GM18519 (cell line): ENCODE data around the gene OR7D2.

Experiments
- ATAC-seq: cut with Tn5 transposase; IDR thresholded peaks from one replicate; pipeline ENCODE4 v1.9.1; 2021; ENCODE audit warnings: mild to moderate bottlenecking, moderate library complexity; ENCODE audit not compliant: unreplicated experiment, low FRiP score

OR7D2 gene

DNA sequence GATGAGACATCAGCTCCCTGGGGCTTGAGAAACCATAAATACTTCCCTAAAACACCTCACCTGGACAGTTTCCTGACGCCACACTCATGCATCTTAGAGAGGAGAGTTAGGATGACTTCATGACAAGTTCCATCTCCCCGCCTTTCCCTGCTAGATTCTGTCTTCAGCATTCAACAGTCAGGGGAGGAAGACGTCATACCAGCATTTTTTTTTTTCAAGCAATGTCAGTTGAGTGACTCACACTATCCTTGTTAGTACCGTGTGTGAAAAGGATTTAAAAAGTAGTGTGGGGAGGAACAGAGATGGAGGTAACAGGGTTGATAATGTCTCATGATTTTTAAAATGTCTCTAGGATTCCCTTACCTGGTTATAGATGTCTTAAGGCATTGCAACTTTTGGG is at the start of gene OR7D2:
Gene OR7D2, plus strand, starts transcription at position 79 of the 400 bp plus-strand sequence. CDS start 6,803 bp downstream, outside the sequence.
- ATAC-seq: no peak

DNA sequence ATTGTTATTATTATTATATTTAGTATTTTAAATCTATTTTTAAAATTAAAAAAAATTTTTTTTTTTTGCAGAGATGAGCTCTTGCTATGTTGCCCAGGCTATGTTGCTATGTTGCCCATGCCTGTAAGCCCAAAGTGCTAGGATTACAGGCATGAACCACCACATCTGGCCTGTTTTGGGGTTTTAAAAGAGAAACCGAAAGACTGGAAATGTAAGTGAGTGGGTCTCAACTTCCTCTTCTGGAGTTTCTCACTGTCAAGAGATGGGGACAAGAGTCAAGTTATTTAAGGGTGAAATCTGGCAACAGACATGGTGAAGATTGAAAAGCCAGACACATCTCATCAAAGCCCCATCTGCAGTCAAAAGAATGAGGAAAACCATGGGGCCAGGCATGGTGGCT is 47.8 kb upstream of the OR7D2 start:
- no peak for ATAC-seq

DNA sequence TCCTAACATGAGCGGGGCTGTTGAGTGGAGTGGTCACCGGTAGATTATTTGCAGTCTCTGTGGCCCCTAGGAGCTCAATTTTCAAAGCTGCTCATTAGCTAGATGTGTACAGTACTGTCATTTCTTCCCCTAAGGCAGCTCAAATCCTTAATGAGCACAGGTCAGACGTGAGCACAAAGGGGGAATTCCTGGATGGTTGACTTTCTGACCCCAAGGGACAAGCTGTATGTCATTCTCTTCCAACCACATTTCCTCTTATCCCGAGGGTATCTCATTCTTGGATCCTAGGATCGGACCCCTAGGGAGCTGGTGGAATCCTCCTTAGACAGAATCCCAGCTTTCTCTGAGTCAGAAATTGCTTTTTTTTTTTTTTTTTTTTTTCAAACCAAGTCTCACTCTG is 46.4 kb upstream of the OR7D2 start:
- ATAC-seq: no peak

DNA sequence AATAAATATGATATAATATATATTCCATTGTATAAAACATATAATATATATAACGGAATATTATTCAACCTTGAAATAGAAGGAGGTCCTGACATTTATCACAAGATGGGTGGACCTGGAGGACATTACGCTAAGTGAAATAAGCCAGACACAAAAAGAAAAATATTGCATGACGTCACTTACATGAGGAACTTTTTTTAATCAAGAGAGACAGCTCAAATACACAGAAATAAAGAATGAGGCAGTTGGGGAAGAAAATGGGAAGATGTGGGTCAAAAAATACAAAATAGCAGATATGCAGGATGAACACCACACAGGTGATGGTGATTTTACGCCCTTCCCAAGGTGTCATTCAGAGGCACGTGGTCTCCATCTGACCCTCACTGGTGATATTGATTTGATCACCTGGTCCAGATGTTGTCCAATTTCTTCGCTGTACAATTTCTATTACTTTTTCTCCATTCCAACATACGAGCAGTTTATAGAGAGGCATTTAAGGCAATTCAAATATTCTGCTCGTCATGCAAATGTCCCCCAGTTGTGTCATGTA is 39.1 kb upstream of the OR7D2 start:
- no peak for ATAC-seq

DNA sequence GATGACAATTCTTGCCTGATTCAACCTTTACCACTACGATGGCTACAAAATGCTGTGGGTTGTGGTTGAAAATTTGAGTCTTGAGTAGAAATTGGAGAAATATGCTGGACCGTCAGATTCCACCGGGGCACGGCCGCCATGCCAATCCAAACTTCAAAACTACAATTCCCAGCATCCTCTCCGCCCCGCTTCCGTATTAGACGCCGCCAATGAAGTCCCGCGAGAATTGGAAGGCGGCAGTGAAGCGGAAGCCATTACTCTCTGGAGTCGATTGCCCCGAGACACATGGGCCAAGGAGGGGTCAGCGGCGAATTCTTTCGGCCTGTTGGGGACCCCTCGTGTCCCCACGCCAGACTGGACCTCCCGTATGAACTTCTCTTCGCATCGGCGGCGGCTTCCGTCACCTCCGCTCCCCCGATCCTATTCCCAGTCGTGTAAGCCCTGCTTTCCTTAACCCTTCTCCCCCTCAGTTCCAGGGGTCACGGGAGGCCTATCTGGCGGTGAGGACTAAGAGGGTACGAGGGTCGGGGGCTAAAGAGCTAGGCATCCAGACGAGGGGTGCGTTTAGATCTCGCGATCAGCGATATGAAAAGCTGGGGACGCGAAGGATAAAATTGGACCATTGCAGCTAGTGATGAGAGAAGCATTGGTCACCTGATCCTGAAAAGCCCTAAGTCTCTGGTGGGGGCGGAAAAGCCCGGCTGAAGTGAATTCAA is 38.5 kb upstream of the OR7D2 start, which contains the start of gene ZNF317:
Gene ZNF317, plus strand, starts transcription at position 239 of the 716 bp plus-strand sequence. CDS start 15,620 bp downstream, outside the sequence.
- no peak for ATAC-seq

DNA sequence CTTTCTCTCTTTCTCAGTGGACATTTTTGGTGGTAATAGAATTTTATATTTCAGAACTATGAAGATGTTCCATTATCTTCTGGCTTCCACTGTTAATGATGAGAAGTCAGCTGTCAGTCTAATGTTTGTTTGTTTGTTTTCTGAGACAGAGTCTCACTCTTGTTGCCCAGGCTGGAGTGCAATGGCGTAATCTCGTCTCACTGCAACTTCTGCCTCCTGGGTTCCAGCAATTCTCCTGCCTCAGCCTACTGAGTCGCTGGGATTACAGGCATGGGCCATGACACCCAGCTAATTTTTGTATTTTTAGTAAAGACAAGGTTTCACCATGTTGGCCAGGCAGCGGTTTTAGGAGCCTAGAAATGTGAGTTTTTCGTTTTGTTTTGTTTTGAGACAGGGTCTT is 33.9 kb upstream of the OR7D2 start:
- no peak for ATAC-seq

DNA sequence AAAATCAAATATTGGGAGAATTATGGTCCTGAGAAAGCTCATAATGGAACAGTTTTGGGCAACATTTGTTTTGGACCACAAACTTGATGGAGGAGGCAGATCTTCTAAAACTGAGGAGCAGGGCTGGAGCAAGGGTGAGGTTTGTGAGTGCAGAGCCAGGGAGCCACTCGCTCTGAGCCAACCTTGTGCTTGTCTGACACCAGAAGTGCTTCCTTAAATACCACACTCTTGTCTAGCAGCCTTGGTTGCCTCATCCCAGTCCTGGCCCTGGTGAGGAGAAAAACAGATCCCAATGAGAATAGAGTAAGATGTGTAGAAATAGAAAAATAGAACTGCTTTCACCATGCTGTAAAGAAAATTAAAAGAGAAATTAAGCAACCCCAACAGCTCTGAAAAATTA is 31.9 kb upstream of the OR7D2 start:
- no peak for ATAC-seq

DNA sequence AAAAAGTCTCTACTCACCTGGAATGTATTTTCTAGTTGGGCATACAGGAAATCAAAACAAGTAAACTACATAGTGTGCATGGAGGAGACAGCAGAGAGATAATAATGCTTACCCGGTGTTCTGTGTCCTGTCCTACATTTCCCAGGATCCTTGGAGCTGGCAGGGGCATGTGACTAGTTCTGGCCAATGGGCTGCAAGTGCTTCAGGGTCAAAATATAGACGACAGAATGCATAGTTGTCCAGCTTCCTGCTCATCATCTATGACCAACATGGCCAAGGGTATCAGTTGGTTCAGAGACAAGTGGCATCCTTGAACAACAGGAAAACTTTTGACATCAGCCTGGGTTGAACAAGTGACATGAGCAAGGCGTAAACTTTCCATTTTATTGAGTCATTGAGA is 30.1 kb upstream of the OR7D2 start:
- no peak for ATAC-seq

DNA sequence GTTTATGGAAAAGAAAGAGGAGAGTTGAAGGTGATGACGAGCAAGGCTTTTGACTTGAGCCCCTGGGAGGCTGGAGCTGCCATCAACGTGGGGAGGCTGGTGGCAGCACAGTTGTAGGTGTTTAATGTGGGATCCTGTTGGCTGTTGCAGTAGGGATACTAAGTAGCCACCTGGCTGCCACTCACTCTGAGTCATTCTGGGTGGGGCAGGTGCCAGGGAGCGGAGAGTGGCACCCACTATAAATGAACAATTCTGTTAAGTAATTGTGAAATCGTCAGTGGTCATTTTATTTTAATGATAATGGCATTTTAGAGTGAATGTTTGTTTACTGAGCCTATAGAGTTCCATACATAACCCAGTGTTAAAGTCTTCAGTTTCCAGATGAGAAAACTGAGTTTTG is 28.8 kb upstream of the OR7D2 start:
- ATAC-seq: no peak

DNA sequence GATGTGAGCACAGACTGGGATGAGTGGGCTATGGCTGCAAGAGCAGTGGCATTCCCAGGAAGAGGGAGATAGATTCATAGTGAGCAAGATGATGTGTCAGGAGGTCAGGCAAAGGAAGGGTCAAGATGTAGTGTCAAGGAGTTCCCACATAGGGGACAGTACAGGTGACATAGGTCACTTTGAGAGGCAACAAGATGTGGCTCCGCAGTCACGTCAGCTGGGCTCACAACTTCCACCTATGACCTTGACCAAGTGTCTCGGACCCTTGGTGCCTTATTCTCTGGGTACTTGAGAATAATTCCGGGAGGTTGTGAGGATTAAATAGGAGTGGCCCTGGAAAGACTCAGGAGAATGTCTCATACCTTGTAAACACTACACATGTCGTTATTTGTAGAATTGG is 28.1 kb upstream of the OR7D2 start:
- ATAC-seq: no peak

DNA sequence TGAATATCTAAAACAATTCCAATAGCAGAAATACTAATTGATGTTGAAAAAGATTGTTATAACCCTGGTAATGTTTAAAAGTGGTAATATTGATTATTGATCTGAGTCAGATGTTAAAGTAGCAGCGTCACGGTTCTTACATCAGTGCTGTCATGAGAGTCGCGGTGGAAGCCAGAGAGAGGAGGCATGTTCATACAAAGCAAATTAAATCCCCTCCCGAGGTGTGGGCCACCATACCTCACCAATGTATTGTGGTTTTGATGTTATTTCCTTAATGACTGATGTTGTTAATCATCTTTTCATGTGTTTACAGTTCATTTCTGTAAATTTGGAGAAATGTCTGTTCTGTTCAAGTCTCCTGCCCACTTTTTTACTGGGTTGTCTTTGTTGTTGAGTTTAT is 27.4 kb upstream of the OR7D2 start:
- ATAC-seq: no peak

DNA sequence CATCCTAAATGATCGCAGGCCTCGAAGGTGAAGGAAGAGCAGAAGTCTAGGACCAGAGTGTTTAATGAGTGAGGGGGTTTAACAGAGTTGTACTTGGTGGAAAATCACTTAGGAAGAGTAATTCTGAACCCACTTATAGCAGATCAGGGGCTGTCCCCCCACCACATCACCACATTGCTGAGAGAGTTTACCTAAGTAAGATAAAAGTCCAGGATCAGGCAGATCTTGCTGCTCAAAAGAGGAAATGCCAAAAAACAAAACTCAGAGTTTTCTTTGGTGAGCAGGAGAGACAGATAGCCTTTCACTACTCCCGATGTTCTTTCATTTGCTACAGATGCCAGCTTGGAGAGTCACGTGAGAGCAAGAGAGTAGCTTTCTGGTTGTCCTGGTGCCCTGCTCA is 23.2 kb upstream of the OR7D2 start:
- no peak for ATAC-seq

DNA sequence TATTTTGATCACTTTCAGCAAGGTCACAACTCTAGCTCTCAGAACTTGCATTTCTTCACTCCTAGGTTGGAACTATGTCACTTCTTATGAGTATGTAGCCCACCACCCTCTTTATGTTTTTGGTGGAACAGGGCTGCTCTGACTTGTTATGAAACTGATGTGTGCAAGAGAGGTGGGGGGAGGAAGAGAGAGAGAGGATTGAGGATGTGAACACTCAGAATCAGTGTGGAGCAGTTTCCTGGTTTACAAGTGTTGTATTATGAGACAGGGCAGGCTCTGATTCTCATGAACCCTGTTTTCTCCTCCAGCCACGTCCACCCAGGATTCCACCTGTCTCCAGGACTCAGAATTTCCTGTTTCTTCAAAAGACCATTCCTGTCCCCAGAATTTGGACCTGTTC is 22.5 kb upstream of the OR7D2 start:
- ATAC-seq: no peak

DNA sequence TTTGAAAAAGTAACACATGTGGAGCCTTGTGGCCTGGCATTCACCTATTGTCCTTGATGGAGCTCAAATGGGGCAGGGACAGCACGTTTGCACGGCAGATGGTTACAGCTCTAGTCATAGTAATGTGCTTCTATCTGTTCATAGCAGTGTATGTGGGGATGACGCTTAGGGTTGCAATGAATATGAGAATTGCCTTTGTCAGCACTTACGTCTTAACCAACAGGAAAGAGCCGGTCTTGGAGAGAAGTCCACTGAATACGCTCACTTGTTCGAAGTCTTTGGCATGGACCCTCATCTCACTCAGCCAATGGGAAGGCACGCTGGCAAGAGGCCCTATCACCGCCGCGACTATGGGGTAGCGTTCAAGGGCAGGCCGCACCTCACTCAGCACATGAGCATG is 18.9 kb upstream of the OR7D2 start:
- no peak for ATAC-seq

DNA sequence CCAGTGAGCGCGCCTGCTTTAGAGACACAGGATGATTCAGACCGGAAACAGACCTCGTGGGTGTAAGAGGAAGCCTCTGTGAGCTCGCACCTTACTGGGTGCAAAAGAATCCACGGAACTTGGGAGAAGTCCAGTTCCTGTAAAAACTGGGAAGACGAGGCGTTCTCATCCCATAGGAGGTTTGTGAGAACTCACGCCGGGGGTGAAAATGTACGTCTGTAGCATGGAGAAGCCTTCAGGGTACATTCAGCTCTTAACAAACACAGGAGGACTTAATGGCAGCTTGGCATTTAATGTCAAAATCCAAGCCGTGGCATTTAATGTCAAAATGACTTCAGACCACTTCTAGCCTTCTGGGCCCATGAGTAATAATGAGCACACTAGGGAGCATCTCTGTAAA is 17.4 kb upstream of the OR7D2 start:
- ATAC-seq: no peak

DNA sequence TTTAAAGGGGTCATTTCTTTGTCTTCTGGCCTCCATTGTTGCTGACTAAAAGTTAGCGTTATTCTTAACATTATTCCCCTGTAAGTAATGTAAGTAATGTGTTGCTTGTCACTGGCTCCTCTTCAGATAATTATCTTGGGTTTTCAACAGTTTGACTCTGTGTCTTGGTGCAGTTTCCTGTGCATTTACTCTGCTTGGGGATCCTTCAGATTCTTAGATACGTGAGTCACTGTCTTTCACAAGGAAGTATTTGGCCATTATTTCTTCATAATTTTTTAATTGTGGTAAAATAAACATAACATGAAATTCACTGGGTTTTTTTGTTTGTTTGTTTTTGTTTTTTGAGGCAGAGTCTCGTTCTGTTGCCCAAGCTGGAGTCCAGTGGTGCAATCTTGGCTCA is 13.5 kb upstream of the OR7D2 start:
- ATAC-seq: no peak

DNA sequence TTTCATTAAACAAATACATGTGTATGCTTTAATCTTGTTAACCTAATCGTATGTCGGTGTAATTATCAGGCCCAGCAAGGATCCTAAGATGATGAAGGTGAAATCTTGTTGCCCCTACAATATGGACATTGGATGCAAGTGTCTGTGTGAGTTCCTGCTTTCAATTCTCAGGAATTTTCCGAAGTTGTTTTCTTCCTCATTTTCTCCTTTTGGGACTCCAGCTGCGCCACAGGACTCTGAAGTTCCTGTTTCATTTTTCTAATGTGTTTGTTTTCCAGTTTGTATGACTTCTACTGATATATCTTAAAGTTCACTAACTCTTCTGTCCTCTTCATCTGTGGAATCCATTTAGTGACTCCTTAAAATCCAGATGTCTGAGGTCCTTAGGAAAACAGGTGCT is 11.9 kb upstream of the OR7D2 start:
- no peak for ATAC-seq

DNA sequence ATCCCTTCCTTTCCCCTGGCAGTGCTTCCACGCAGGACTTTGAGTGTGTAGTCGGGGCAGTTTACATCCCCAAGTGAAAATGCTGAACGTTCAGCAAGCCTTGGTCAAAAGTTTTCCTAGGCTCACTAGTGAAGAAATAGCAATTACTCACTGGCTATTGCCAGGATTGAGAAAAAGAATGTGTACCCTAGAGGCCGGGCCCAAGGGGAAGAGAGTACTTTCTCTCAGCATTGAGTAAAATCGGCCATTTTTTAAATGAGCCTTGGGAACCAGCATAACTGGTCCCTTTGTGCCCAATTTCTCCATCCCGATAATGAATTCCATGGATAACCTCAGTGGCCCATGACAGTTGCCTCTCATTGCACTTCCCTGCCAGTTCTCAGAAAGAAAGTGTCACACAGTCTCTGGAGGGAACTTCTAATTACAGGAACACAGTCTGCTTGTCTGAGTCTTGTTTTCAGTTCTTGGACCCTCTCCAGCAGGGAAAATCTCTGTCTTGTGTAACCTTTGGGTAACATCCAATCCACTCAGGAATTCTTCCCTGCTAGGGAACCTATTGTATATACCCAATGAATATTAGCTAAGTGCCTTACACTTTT is 7.3 kb upstream of the OR7D2 start:
- ATAC-seq: no peak

DNA sequence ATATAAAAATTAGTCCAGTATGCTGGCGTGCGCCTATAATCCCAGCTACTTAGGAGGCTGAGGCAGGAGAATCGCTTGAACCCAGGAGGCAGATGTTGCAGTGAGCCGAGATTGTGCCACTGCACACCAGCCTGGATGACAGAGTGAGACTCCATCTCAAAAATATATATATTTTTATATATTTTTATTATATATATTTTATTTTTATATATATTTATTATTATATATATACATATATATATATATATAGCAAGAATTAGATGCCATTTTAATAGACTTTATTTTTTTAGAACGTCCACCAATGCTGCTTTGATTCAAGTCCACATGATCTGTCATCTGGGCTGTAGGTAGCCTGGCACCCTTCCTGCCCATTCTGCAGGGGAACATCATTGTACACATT is 3.5 kb upstream of the OR7D2 start:
- no peak for ATAC-seq

DNA sequence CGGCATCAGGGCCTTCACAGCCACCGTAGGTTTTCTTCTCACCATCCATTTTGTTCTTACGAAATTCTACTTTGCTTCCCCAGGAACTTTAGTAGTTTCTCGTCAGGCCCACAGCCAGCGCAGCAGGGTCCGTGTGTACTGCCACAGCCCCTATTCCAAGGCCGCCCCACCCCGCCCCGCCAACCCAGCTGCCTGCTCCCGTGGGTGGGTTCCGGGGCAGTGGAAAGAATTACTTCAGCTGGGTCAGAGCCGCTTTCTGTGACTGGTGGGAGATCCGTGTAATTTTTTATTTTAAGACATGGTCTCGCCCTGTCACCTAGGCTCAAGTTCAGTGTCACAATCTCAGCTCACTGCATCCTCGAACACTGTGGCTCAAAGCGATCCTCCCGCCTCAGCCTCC is 4.2 kb downstream of the OR7D2 start:
- no peak for ATAC-seq

DNA sequence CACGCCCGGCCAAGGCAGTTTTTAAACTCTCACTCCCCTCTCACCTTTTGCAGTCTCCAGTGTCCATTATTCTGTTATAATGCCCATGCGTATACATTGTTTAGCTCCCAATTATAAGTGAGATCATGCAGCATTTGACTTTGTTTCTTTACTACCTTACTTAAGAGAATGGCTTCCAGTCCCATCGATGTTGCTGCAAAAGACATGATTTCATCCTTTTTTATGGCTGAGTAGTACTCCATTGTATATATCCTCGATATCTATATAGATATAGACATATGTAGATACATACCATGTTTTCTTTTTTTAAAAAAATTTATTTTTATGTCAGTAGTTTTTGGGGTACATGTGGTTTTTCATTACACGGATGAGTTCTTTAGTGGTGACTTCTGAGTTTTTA is 8.4 kb downstream of the OR7D2 start:
- ATAC-seq: no peak

DNA sequence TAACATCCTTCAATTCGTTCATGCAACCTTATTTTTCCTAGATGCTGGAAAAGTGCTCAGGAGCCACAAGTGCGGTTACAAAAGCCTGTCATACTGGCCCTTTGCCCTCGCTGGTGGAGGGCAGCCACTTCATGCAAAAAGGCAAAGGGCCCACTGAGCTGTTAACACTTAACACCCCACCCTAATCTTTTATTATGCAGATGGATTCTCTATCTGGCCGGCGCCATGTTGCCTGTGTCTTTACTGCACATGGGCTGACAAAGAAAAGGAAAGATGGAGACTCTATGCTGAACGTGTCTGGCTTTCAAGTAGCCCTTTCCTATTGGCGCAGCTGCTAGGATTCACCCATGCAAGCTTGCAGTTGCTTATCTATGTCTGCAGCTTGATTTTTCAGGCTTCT is 10.8 kb downstream of the OR7D2 start:
- no peak for ATAC-seq
